AG04449 (cell line): Measurements from ENCODE around the gene PIP5K1B.

Experiments used
- CTCF ChIA-PET: fragments of 350-600 bp; formaldehyde crosslinking; extraction: SDS; loops from one replicate; lab custom pipeline; 2021; ENCODE audit warnings: antibody characterized with exemption; lab: Yijun Ruan, JAX
- POLR2A ChIA-PET: fragments of 400-600, 350-600 bp; formaldehyde crosslinking; extraction: SDS; loops from one replicate; lab custom pipeline; 2020; ENCODE audit warnings: antibody characterized with exemption, inconsistent platforms; lab: Yijun Ruan, JAX
- DNase-seq: peaks from one replicate; pipeline ENCODE4 v3.0.0-alpha.2; 2010; ENCODE audit warnings: low read depth, low spot score
- H3K4me3 ChIP-seq: 2 replicates; pipeline ENCODE4 v1.5.1; 2011; ENCODE audit warnings: low read depth, mild to moderate bottlenecking, control low read depth, low read length
- TF ChIP-seq, protein P1 (sequence below): IDR thresholded peaks from one replicate; pipeline ENCODE4 v1.5.1; 2011; ENCODE audit warnings: mild to moderate bottlenecking, moderate library complexity, low read length, control low read depth, inconsistent platforms; ENCODE audit not compliant: insufficient read depth; ENCODE audit errors: missing control alignments

PIP5K1B gene

GRCh38 chr9:68876681-68877080 lies 171.6 kb downstream of the PIP5K1B start:
- DNase-seq: no peak
- ChIA-PET POLR2A (no interaction called here), CTCF (no interaction called here)
- TF ChIP-seq, protein P1, sequence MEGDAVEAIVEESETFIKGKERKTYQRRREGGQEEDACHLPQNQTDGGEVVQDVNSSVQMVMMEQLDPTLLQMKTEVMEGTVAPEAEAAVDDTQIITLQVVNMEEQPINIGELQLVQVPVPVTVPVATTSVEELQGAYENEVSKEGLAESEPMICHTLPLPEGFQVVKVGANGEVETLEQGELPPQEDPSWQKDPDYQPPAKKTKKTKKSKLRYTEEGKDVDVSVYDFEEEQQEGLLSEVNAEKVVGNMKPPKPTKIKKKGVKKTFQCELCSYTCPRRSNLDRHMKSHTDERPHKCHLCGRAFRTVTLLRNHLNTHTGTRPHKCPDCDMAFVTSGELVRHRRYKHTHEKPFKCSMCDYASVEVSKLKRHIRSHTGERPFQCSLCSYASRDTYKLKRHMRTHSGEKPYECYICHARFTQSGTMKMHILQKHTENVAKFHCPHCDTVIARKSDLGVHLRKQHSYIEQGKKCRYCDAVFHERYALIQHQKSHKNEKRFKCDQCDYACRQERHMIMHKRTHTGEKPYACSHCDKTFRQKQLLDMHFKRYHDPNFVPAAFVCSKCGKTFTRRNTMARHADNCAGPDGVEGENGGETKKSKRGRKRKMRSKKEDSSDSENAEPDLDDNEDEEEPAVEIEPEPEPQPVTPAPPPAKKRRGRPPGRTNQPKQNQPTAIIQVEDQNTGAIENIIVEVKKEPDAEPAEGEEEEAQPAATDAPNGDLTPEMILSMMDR: no peak
- no peak overlapping the region for H3K4me3 ChIP-seq

DNA sequence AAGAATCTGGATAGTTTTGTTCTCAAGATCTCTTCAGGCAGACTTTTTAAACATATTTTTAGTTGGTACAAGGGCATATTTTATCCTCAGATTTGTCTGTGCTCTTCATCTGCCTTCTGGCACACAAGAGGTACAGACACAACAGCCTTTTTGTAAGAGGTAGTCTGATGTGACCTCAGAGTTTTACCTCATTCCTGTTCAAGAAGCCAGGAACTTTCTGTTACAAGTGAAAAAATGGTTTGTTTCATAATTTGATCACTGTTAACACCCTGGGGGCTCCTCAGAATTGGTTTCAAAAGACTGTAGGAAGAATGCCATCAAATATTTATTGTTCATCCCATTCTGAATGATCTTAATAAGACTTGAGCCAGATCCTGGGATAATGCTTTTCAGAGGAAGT lies 172.2 kb downstream of the PIP5K1B start:
- ChIA-PET POLR2A (no interaction called here), CTCF (no interaction called here)
- TF ChIP-seq, protein P1: no peak
- no peak overlapping the region for H3K4me3 ChIP-seq
- no peak for DNase-seq

DNA sequence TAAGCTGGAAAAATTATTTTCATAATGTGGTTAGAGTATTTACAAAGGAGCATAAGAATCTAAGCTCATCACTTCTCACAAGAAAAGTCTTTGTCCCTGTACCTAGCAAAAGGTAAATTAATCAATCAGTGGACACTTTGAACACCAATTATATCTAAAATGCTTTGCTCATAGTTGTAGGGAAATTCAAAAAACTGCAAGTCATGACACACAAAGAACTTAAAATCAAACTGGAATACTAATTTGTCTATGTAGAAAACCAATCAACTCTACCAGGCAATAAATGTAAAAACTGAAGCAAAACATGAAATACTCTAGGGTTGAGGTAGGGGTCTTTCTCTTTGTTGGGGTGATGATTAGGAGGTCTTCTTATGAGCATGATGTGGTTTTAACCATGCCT lies 173.4 kb downstream of the PIP5K1B start:
- ChIA-PET CTCF (no interaction called here), POLR2A (no interaction called here)
- no peak for DNase-seq
- TF ChIP-seq, protein P1: no peak
- H3K4me3 ChIP-seq: no peak overlapping the region

DNA sequence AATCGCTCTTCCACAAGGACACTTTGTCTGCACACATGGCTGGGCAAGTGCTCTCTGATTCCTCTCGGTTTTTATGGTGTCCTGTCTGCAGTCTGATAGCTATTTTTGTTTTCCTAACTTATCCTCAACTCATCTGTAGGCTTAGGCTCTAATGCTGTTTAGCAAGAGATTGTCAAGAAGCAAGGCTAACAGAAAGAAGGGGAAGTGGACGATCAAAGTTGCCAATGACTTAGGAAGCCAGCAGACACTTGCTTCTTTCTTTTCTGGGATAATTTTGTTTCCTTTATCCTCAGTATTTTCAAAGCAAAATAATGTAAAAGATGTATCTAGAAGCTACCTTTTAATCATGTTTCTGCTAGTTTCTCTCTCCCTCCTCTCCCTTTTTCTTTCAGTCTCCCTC lies 178.2 kb downstream of the PIP5K1B start:
- ChIA-PET CTCF (no interaction called here), POLR2A (no interaction called here)
- DNase-seq: no peak
- H3K4me3 ChIP-seq: no peak overlapping the region
- TF ChIP-seq, protein P1: no peak

DNA sequence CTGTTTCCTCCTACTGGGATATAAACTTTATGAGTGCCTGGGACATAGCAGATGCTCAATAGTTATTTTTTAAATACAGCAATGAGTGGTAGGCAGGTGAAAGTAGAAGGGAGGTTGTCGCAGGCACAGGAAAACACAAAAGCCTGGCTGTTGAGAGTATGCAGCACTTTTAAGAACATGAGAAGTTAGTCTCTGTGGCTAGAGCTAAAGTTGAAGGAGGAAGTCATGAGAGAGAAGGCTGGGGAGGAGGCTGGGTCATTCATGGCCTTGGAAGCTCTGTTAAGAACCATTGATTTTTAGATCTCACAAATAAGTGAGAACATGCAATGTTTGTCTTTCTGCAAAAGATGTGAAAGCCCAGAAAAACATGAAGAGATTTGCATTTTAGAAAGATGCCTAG lies 182.2 kb downstream of the PIP5K1B start:
- ChIA-PET POLR2A (no interaction called here), CTCF (no interaction called here)
- TF ChIP-seq, protein P1: no peak
- H3K4me3 ChIP-seq: no peak overlapping the region
- DNase-seq: no peak

GRCh38 chr9:68894502-68894901 lies 189.5 kb downstream of the PIP5K1B start:
- CTCF ChIA-PET: interaction anchor here (0.6 kb wide), 1 partner anchor 312 kb away, joined by 3 read pairs; no protein-coding TSS in a partner anchor
- DNase-seq: no peak
- TF ChIP-seq, protein P1: no peak

More at GRCh38 chr9:68894502-68894901, 189.5 kb downstream of the PIP5K1B start:
- POLR2A ChIA-PET: no interaction called here
- no peak overlapping the region for H3K4me3 ChIP-seq
